Stimulated activated CD8-positive, alpha-beta memory T cell treated with anti-CD3 and anti-CD28 coated beads, Interleukin-2, amount 100 ng/mL, for 1 hour (primary cell): ENCODE results near the gene CLTCL1.

Source experiments
- DNase-seq, 2 donors: peaks; one replicate each; pipeline ENCODE4 v3.0.0-alpha.2; 2020; ENCODE audit warnings: low read depth in 2 of 2

CLTCL1 gene

GRCh38 chr22:19244600-19245352 lies 46.7 kb downstream of the CLTCL1 start:
- DNase-seq, result no peak

GRCh38 chr22:19242699-19243098 lies 48.8 kb downstream of the CLTCL1 start:
- DNase-seq, result no peak

GRCh38 chr22:19241593-19241906 lies 50.0 kb downstream of the CLTCL1 start:
- DNase-seq, result no peak

- DNase-seq, result no peak
Observed at GRCh38 chr22:19240813-19241592, 50.5 kb downstream of the CLTCL1 start.

GRCh38 chr22:19239464-19239863 lies 52.1 kb downstream of the CLTCL1 start:
- no peak for DNase-seq

- DNase-seq, result no peak
Observed at GRCh38 chr22:19238900-19239299, 52.6 kb downstream of the CLTCL1 start.

- no peak for DNase-seq
Observed at GRCh38 chr22:19235874-19236273, 55.6 kb downstream of the CLTCL1 start.

- DNase-seq, result no peak
Observed at GRCh38 chr22:19234126-19234896, 57.2 kb downstream of the CLTCL1 start.

GRCh38 chr22:19233189-19233661 lies 58.3 kb downstream of the CLTCL1 start:
- no peak for DNase-seq

GRCh38 chr22:19232623-19233022 lies 58.9 kb downstream of the CLTCL1 start:
- no peak for DNase-seq

- no peak for DNase-seq
Observed at GRCh38 chr22:19231986-19232385, 59.5 kb downstream of the CLTCL1 start.

GRCh38 chr22:19229600-19229999 lies 61.9 kb downstream of the CLTCL1 start:
- DNase-seq, result no peak

GRCh38 chr22:19228179-19228578 lies 63.3 kb downstream of the CLTCL1 start:
- DNase-seq, result no peak

- no peak for DNase-seq
Observed at GRCh38 chr22:19226428-19226827, 65.1 kb downstream of the CLTCL1 start.

GRCh38 chr22:19225560-19225959 lies 66.0 kb downstream of the CLTCL1 start:
- no peak for DNase-seq

- no peak for DNase-seq
Observed at GRCh38 chr22:19224985-19225384, 66.5 kb downstream of the CLTCL1 start.

- no peak for DNase-seq
Observed at GRCh38 chr22:19224557-19224956, 67.0 kb downstream of the CLTCL1 start.

- no peak for DNase-seq
Observed at GRCh38 chr22:19223617-19224016, 67.9 kb downstream of the CLTCL1 start.

- DNase-seq, result no peak
Observed at GRCh38 chr22:19223110-19223509, 68.4 kb downstream of the CLTCL1 start.

- DNase-seq, result no peak
Observed at GRCh38 chr22:19222242-19223005, 69.1 kb downstream of the CLTCL1 start.

GRCh38 chr22:19220867-19221266 lies 70.7 kb downstream of the CLTCL1 start:
- no peak for DNase-seq
